ENCODE results near the gene HADHA. TPM values are rescaled to one million over a fixed set of nuclear protein-coding genes. Genes with fewer than 3 reads are reported as not detected.

The HADHA gene
- total RNA-seq, 1 donor from 2014 or later = 523 TPM

DNA sequence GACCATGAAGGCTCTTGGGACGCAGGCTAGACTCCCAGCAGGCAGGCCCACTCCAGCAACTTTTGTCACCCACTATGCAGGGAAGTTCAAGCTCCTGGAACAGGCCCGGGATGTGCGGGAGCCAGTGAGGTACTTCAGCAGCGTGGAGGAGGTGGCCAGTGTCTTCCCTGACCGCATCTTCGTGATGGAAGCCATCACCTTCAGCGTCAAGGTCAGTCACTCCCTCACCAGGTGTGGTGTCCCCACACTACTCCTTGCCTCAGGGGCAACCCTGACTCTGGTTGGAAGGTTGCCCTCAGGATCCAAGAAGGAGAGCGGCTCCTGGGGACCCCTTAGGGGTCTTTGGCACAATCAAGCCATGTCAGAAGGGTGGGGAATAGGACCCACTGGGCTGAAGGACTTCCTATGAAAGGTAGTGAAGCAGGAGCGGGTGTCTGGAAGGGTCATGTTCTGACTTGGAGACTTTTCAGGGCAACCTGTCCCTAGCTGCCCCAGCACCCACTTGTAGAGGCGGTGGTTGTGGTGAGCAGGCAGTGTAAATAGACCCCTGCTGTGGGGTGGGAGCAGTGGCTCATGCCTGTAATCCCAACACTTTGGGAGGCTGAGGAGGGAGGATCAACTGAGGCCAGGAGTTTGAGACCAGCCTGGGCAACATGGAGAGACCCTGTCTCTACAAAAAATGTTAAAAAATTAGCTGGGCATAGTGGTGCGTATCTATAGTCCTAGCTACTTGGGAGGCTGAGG, 61.4 kb downstream of the HADHA start:
- Histone ChIP-seq H3K9me3 (replicated peaks) (no peaks in the 10 kb centered on the region), H3K36me3 (no peaks in the 10 kb centered on the region), H3K4me1 (peaks cover 35% of the 10 kb centered on the region), H3K4me3 (no peak overlapping the region), H3K27me3 (ENCODE audit: low read depth) (no peaks in the 10 kb centered on the region), H3K27ac (replicated peaks) (no peak overlapping the region)
- TF ChIP-seq, protein P1, sequence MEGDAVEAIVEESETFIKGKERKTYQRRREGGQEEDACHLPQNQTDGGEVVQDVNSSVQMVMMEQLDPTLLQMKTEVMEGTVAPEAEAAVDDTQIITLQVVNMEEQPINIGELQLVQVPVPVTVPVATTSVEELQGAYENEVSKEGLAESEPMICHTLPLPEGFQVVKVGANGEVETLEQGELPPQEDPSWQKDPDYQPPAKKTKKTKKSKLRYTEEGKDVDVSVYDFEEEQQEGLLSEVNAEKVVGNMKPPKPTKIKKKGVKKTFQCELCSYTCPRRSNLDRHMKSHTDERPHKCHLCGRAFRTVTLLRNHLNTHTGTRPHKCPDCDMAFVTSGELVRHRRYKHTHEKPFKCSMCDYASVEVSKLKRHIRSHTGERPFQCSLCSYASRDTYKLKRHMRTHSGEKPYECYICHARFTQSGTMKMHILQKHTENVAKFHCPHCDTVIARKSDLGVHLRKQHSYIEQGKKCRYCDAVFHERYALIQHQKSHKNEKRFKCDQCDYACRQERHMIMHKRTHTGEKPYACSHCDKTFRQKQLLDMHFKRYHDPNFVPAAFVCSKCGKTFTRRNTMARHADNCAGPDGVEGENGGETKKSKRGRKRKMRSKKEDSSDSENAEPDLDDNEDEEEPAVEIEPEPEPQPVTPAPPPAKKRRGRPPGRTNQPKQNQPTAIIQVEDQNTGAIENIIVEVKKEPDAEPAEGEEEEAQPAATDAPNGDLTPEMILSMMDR (IDR thresholded peaks at IDR 0.05; ENCODE audit: borderline replicate concordance) = no peak
- intact Hi-C loops (cut with micrococcal nuclease) = no loop called here
- no peak for DNase-seq

DNA sequence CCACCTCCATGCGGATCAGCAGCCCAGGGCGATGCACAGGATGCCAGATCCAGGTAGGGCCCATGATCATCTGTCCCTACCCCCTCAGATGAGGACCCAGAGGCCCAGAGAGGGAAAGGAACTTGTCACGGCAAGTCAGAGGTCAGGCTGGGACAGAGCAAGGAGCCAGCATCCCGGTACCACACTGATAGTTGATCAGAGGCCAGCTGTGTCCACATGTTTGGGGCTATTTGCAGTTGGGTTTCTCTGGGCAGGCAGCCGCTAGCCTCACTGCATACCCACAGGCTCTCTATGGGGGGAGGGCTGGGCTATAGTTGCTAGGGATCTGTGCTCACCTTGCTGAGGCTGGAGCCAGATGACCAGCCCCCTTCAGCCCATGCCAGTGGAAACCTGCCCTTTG, 62.0 kb downstream of the HADHA start:
- no peak overlapping the region for H3K4me3 ChIP-seq
- no peak overlapping the region for H3K27ac ChIP-seq (replicated peaks)
- intact Hi-C loops (cut with micrococcal nuclease) = no loop called here
- no peak for DNase-seq
- TF ChIP-seq, protein P1 (IDR thresholded peaks at IDR 0.05; ENCODE audit: borderline replicate concordance) = no peak
- H3K27me3 ChIP-seq (ENCODE audit: low read depth) = no peaks in the 10 kb centered on the region
- H3K36me3 ChIP-seq = no peaks in the 10 kb centered on the region
- no peaks in the 10 kb centered on the region for H3K9me3 ChIP-seq (replicated peaks)
- H3K4me1 ChIP-seq = peaks cover 35% of the 10 kb centered on the region

DNA sequence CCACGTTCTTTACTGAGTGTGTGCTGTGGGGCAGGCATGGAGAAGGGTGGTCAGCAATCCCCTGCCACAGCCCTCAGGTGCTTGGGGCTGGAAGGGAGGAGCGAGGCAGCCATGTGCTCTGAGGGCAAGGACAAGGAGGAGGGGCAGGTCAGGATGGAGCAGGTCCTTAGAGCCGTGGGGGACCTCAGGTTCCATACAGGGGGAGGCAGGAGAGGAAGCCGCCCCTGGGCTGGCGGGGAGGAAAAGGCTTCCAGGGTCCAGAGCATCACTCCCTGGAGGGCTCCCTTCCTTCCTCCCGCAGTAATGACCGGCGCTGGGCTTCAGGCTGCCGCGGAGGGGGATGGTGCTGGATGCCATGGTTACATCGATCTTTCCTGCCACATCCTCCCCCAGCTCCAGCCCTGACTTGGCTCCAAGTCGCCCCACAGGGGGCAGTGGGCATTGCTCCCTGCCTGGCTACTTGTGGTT, 65.0 kb downstream of the HADHA start:
- TF ChIP-seq, protein P1 (IDR thresholded peaks at IDR 0.05; ENCODE audit: borderline replicate concordance) = no peak
- Histone ChIP-seq H3K9me3 (replicated peaks) (no peaks in the 10 kb centered on the region), H3K27me3 (ENCODE audit: low read depth) (peaks cover 22% of the 10 kb centered on the region), H3K36me3 (no peaks in the 10 kb centered on the region), H3K4me1 (peaks cover 22% of the 10 kb centered on the region), H3K27ac (replicated peaks) (no peak overlapping the region), H3K4me3 (peak overlapping the region; percentile 76)
- intact Hi-C loops (cut with micrococcal nuclease) = no loop called here
- no peak for DNase-seq

DNA sequence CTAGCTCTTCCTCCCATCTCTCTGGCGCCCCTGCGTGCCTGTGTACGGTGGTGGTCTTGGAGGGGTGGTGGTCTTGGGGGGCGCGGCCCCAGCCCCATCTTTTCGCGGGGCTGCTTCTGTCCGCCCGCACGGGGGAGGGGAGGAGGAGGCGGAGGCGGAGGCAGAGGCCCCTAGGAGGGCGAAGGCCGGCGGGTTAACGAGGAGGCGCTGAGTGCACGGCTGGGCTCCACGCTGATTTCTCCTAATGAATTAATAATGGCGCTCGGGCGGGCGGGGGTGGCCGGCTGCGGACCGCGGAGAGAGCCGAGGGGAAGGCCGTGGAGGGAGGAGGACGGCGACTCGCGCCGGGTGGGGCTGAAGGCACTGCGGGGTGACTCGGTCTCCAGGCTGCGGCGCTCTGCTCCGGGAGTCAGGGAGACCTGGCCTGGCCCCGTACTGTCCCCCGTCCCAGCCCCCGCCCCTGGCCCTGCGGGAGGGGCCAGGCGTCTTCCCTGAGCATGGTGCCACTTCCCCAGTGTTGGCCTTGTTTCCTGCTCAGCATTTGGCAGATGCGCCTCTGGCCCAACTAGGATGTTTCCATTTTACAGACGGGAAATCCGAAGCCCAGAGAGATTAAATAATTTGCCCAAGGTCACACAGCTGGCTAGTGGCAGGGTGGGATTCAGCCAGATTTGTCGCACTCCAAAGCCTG, 65.5 kb downstream of the HADHA start:
- peak overlapping the region; percentile 19 for H3K27ac ChIP-seq (replicated peaks)
- peak; percentile 33 for DNase-seq

DNA sequence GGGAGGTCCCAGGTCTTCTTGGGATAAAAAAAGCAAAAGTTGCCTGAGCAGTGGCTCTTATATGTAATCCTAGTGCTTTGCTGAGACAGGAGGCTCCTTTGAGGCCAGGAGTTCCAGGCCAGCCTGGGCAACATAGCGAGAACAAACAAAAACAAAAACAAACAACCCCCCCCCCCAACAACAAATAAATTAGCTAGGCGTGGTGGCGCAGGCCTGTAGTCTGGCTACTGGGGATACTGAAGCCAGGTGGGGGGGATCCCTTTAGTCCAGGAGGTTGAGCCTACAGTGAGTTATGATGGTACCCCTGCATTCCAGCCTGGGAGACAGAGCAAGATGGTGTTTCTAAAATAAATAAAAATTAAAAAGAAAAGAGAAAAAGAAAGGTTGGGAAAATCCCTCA, 66.2 kb downstream of the HADHA start:
- Histone ChIP-seq H3K27me3 (ENCODE audit: low read depth) (peaks cover 35% of the 10 kb centered on the region), H3K4me3 (peak overlapping the region; percentile 76)

More for the DNA sequence above, 65.5 kb downstream of the HADHA start:
- Histone ChIP-seq H3K27me3 (ENCODE audit: low read depth) (peaks cover 28% of the 10 kb centered on the region), H3K4me3 (peak overlapping the region; percentile 76), H3K9me3 (replicated peaks) (no peaks in the 10 kb centered on the region), H3K36me3 (no peaks in the 10 kb centered on the region), H3K4me1 (peaks cover 17% of the 10 kb centered on the region)
- intact Hi-C loops (cut with micrococcal nuclease) = no loop called here
- TF ChIP-seq, protein P1 (IDR thresholded peaks at IDR 0.05; ENCODE audit: borderline replicate concordance) = no peak

More for the DNA sequence above, 66.2 kb downstream of the HADHA start:
- Histone ChIP-seq H3K4me1 (peaks cover 22% of the 10 kb centered on the region), H3K27ac (replicated peaks) (no peak overlapping the region), H3K36me3 (no peaks in the 10 kb centered on the region), H3K9me3 (replicated peaks) (no peaks in the 10 kb centered on the region)
- TF ChIP-seq, protein P1 (IDR thresholded peaks at IDR 0.05; ENCODE audit: borderline replicate concordance) = no peak
- no peak for DNase-seq
- intact Hi-C loops (cut with micrococcal nuclease) = no loop called here
